Body of pancreas (tissue), 4 donors: ENCODE data around the gene MSN.

Experiments
- CTCF ChIP-seq, 7 experiments: fragments of 450-650 bp in 4 of 7; fragments of 200-600 bp in 3 of 7; sonication (generic) in 3 of 7; IDR thresholded peaks; one replicate each; pipeline ENCODE4 v1.5.1; 2016 to 2019; ENCODE audit warnings: antibody characterized with exemption in 7 of 7
- POLR2A ChIP-seq, 3 donors: fragments of 450-650 bp; IDR thresholded peaks; one replicate each; pipeline ENCODE4 v1.6.1; 2016; ENCODE audit warnings: antibody characterized with exemption in 3 of 3, mild to moderate bottlenecking in 2 of 3

- TF ChIP-seq CTCF (IDR thresholded peaks at IDR 0.05) (no peak), POLR2A (IDR thresholded peaks at IDR 0.05) (no peak)
These were observed 24.5 kb upstream of the MSN start for GRCh38 chrX:65642914-65643491.
